Karpas-422 (cell line): ENCODE results near the gene VSX2. TPM values are rescaled to one million over a fixed set of nuclear protein-coding genes. Genes with fewer than 3 reads are reported as not detected.

Source experiments
- DNase-seq: peaks from one replicate; pipeline ENCODE4 v3.0.0-alpha.2; 2015
- H2AFZ ChIP-seq: fragments of 200-600 bp; sonication (generic); 2 replicates; pipeline ENCODE4 v1.6.1; 2014; ENCODE audit warnings: antibody characterized with exemption, low read length, mixed read lengths
- H3K27ac ChIP-seq: fragments of 200-600 bp; sonication (generic); 2 replicates; pipeline ENCODE4 v1.5.1; 2014; ENCODE audit warnings: mild to moderate bottlenecking, low read length, moderate library complexity
- H3K27me3 ChIP-seq: fragments of 200-600 bp; sonication (generic); 2 replicates; pipeline ENCODE4 v1.6.1; 2014; ENCODE audit warnings: low read length, mixed read lengths
- H3K36me3 ChIP-seq: fragments of 200-600 bp; sonication (generic); 2 replicates; pipeline ENCODE4 v1.6.1; 2014; ENCODE audit warnings: low read length, mixed read lengths; ENCODE audit not compliant: insufficient read depth
- H3K4me1 ChIP-seq: fragments of 200-600 bp; sonication (generic); 2 replicates; pipeline ENCODE4 v1.6.1; 2014; ENCODE audit warnings: mild to moderate bottlenecking, low read length, mixed read lengths
- H3K4me2 ChIP-seq: fragments of 200-600 bp; sonication (generic); 2 replicates; pipeline ENCODE4 v1.6.1; 2014; ENCODE audit warnings: low read length, low read depth, mild to moderate bottlenecking; ENCODE audit not compliant: poor library complexity, severe bottlenecking
- H3K4me3 ChIP-seq: fragments of 200-600 bp; sonication (generic); 2 replicates; pipeline ENCODE4 v1.5.1; 2014; ENCODE audit warnings: mild to moderate bottlenecking, antibody characterized with exemption, low read length, mixed read lengths
- H3K79me2 ChIP-seq: fragments of 200-600 bp; sonication (generic); 2 replicates; pipeline ENCODE4 v1.6.1; 2014; ENCODE audit warnings: mild to moderate bottlenecking, low read length, mixed read lengths
- H3K9ac ChIP-seq: fragments of 200-600 bp; sonication (generic); 2 replicates; pipeline ENCODE4 v1.6.0; 2014; ENCODE audit warnings: low read length
- H3K9me2 ChIP-seq: fragments of 200-600 bp; sonication (generic), shearing (Covaris generic); replicated peaks from 2 replicates; pipeline ENCODE4 v1.6.0; 2014; ENCODE audit warnings: mild to moderate bottlenecking, low read length, moderate library complexity; ENCODE audit not compliant: insufficient read depth
- H3K9me3 ChIP-seq: fragments of 300-700, 200-600 bp; sonication (generic); 2 replicates; pipeline ENCODE4 v1.6.1; 2014; ENCODE audit warnings: low read length, mixed read lengths
- H4K20me1 ChIP-seq: fragments of 200-600 bp; sonication (generic); 2 replicates; pipeline ENCODE4 v1.6.1; 2014; ENCODE audit warnings: mild to moderate bottlenecking, antibody characterized with exemption, low read length, low read depth; ENCODE audit not compliant: insufficient read depth
- total RNA-seq: library from RNA; depleted of rRNA; stranded (reverse); fragments of >200 nt; shearing (Covaris generic); gene quantifications from 2 replicates; pipeline ENCODE4 v1.2.3, GENCODE V29; 2014; ENCODE audit warnings: low replicate concordance

Gene VSX2
- total RNA-seq, 1 experiment from 2014 or later, result not detected

GRCh38 chr14:74218462-74218861 is 20.8 kb upstream of the VSX2 start:
- no peaks in the 10 kb centered on the region for H3K79me2 ChIP-seq
- no peak overlapping the region for H3K27ac ChIP-seq
- H4K20me1 ChIP-seq, result no peaks in the 10 kb centered on the region
- H2AFZ ChIP-seq, result no peak overlapping the region
- no peaks in the 10 kb centered on the region for H3K27me3 ChIP-seq
- H3K4me2 ChIP-seq, result no peak overlapping the region
- no peak overlapping the region for H3K4me3 ChIP-seq
- no peak overlapping the region for H3K9ac ChIP-seq
- DNase-seq, result no peak
- H3K4me1 ChIP-seq, result peaks cover 8% of the 10 kb centered on the region
- no peaks in the 10 kb centered on the region for H3K9me2 ChIP-seq
- H3K9me3 ChIP-seq, result no peaks in the 10 kb centered on the region
- no peaks in the 10 kb centered on the region for H3K36me3 ChIP-seq

- peaks cover 8% of the 10 kb centered on the region for H3K4me1 ChIP-seq
- no peaks in the 10 kb centered on the region for H3K9me2 ChIP-seq
- no peaks in the 10 kb centered on the region for H3K27me3 ChIP-seq
- no peak overlapping the region for H3K4me2 ChIP-seq
- H3K4me3 ChIP-seq, result no peak overlapping the region
- H3K79me2 ChIP-seq, result no peaks in the 10 kb centered on the region
- H4K20me1 ChIP-seq, result no peaks in the 10 kb centered on the region
- no peak for DNase-seq
- no peaks in the 10 kb centered on the region for H3K9me3 ChIP-seq
- no peak overlapping the region for H3K27ac ChIP-seq
- H2AFZ ChIP-seq, result no peak overlapping the region
- no peak overlapping the region for H3K9ac ChIP-seq
- no peaks in the 10 kb centered on the region for H3K36me3 ChIP-seq
Observed at GRCh38 chr14:74219277-74220205, 19.7 kb upstream of the VSX2 start.

GRCh38 chr14:74220991-74221390 is 18.3 kb upstream of the VSX2 start:
- no peaks in the 10 kb centered on the region for H3K9me2 ChIP-seq
- no peak for DNase-seq
- H3K9ac ChIP-seq, result no peak overlapping the region
- peaks cover 8% of the 10 kb centered on the region for H3K4me1 ChIP-seq
- no peaks in the 10 kb centered on the region for H4K20me1 ChIP-seq
- H3K79me2 ChIP-seq, result no peaks in the 10 kb centered on the region
- H3K9me3 ChIP-seq, result no peaks in the 10 kb centered on the region
- H3K4me3 ChIP-seq, result no peak overlapping the region
- no peaks in the 10 kb centered on the region for H3K27me3 ChIP-seq
- no peak overlapping the region for H3K4me2 ChIP-seq
- H2AFZ ChIP-seq, result no peak overlapping the region
- no peak overlapping the region for H3K27ac ChIP-seq
- no peaks in the 10 kb centered on the region for H3K36me3 ChIP-seq

- no peak overlapping the region for H3K4me2 ChIP-seq
- H3K4me1 ChIP-seq, result peaks cover 8% of the 10 kb centered on the region
- H3K79me2 ChIP-seq, result no peaks in the 10 kb centered on the region
- no peak overlapping the region for H3K9ac ChIP-seq
- no peaks in the 10 kb centered on the region for H4K20me1 ChIP-seq
- no peak for DNase-seq
- H3K9me2 ChIP-seq, result no peaks in the 10 kb centered on the region
- H3K27me3 ChIP-seq, result no peaks in the 10 kb centered on the region
- H3K9me3 ChIP-seq, result no peaks in the 10 kb centered on the region
- no peak overlapping the region for H2AFZ ChIP-seq
- H3K36me3 ChIP-seq, result no peaks in the 10 kb centered on the region
- H3K27ac ChIP-seq, result no peak overlapping the region
- H3K4me3 ChIP-seq, result no peak overlapping the region
Observed at GRCh38 chr14:74221741-74222140, 17.5 kb upstream of the VSX2 start.

GRCh38 chr14:74223016-74223415 is 16.2 kb upstream of the VSX2 start:
- no peaks in the 10 kb centered on the region for H4K20me1 ChIP-seq
- peaks cover 8% of the 10 kb centered on the region for H3K4me1 ChIP-seq
- no peaks in the 10 kb centered on the region for H3K9me2 ChIP-seq
- H3K79me2 ChIP-seq, result no peaks in the 10 kb centered on the region
- no peak overlapping the region for H3K4me3 ChIP-seq
- no peak overlapping the region for H3K9ac ChIP-seq
- no peaks in the 10 kb centered on the region for H3K36me3 ChIP-seq
- no peak overlapping the region for H3K4me2 ChIP-seq
- no peak overlapping the region for H2AFZ ChIP-seq
- no peaks in the 10 kb centered on the region for H3K27me3 ChIP-seq
- no peaks in the 10 kb centered on the region for H3K9me3 ChIP-seq
- DNase-seq, result no peak
- H3K27ac ChIP-seq, result no peak overlapping the region

- H4K20me1 ChIP-seq, result no peaks in the 10 kb centered on the region
- H3K9me3 ChIP-seq, result peaks cover 3% of the 10 kb centered on the region; the same call in 1 of the 2 replicates
- no peaks in the 10 kb centered on the region for H3K9me2 ChIP-seq
- no peak overlapping the region for H3K27ac ChIP-seq
- H3K79me2 ChIP-seq, result no peaks in the 10 kb centered on the region
- H3K36me3 ChIP-seq, result no peaks in the 10 kb centered on the region; the same call in 1 of the 2 replicates
- H3K4me3 ChIP-seq, result no peak overlapping the region
- H3K9ac ChIP-seq, result no peak overlapping the region
- no peaks in the 10 kb centered on the region; the same call in 1 of the 2 replicates for H3K27me3 ChIP-seq
- no peak for DNase-seq
- no peak overlapping the region for H2AFZ ChIP-seq
- no peak overlapping the region for H3K4me2 ChIP-seq
- no peaks in the 10 kb centered on the region for H3K4me1 ChIP-seq
Observed at GRCh38 chr14:74231784-74232183, 7.5 kb upstream of the VSX2 start.

- Histone ChIP-seq H3K9ac (no peak overlapping the region), H3K4me3 (no peak overlapping the region), H3K27me3 (no peaks in the 10 kb centered on the region; the same call in 1 of the 2 replicates), H3K4me2 (no peak overlapping the region), H3K36me3 (no peaks in the 10 kb centered on the region; the same call in 1 of the 2 replicates), H3K4me1 (no peaks in the 10 kb centered on the region), H3K9me2 (no peaks in the 10 kb centered on the region), H3K79me2 (no peaks in the 10 kb centered on the region), H3K9me3 (peaks cover 3% of the 10 kb centered on the region; the same call in 1 of the 2 replicates), H4K20me1 (no peaks in the 10 kb centered on the region), H2AFZ (no peak overlapping the region), H3K27ac (no peak overlapping the region)
- DNase-seq, result no peak
Observed at GRCh38 chr14:74235017-74235416, 4.2 kb upstream of the VSX2 start.

- H3K4me3 ChIP-seq, result no peak overlapping the region
- no peak overlapping the region for H3K4me2 ChIP-seq
- H3K27me3 ChIP-seq, result no peaks in the 10 kb centered on the region
- no peaks in the 10 kb centered on the region for H3K9me3 ChIP-seq
- no peak overlapping the region for H2AFZ ChIP-seq
- H3K4me1 ChIP-seq, result no peaks in the 10 kb centered on the region
- no peaks in the 10 kb centered on the region for H4K20me1 ChIP-seq
- H3K9me2 ChIP-seq, result no peaks in the 10 kb centered on the region
- no peaks in the 10 kb centered on the region for H3K36me3 ChIP-seq
- H3K27ac ChIP-seq, result no peak overlapping the region
- H3K79me2 ChIP-seq, result no peaks in the 10 kb centered on the region
- DNase-seq, result no peak
- H3K9ac ChIP-seq, result no peak overlapping the region
Observed at GRCh38 chr14:74237441-74237840, 1.8 kb upstream of the VSX2 start.
